ENCODE results near the gene TSHZ2.
"Not testable (repeated sequence)": the region's sequence is repeated elsewhere in the genome, so short reads cannot be mapped to it uniquely, and the experiment has no call there.

Gene TSHZ2

GRCh38 chr20:53070706-53071392, 98.7 kb downstream of the TSHZ2 start:
- DNase-seq, result no peak

DNA sequence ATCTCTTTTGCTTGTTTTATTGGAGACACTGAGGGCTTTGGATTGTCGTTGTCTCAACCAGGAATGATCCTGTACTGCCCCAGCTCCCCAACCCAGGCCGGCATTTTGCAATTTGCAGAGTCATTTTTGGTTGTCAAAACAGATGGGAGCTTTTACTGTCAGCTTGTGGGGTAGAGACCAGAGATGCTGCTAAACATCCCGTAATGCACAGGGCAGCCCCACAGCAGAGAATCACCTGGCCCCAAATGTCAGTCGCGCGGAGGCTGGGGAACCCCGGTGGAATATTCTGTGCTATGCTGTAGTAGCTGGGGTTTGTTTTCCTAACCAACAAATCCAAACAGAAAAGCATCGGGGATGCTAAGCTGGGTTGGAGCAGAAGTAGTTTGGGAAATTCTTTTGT, 99.7 kb downstream of the TSHZ2 start:
- no peak for DNase-seq

DNA sequence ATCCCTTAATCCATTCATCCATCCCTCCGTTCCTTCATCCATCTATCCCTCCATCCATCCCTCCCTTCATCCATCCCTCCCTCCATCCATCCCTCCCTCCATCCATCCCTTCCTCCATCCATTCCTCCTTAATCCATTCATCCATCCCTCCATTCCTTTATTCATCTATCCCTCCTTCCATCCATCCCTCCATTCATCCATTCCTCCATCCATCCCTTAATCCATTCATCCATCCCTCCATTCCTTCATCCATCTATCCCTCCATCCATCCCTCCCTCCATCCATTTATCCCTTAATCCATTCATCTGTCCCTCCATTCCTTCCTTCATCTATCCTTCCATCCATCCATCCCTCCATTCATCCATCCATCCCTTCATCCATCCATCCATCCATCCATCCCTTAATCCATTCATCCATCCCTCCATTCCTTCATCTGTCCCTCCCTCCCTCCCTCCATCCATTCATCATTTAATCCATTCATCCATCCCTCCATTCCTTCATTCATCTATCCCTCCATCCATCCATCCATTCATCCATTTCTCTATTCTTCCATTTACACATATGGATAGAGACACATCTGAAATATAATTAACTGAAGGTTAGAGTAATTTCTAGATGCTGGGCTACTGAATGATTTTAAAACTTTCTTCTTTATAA, 100.9 kb downstream of the TSHZ2 start:
- no peak for DNase-seq

GRCh38 chr20:53073636-53074415, 101.7 kb downstream of the TSHZ2 start:
- no peak for DNase-seq

- DNase-seq, result no peak
Observed at GRCh38 chr20:53074811-53075314, 102.7 kb downstream of the TSHZ2 start.

- DNase-seq, result no peak
Observed at GRCh38 chr20:53076668-53077067, 104.5 kb downstream of the TSHZ2 start.

- no peak for DNase-seq
Observed at GRCh38 chr20:53077373-53078205, 105.4 kb downstream of the TSHZ2 start.

- DNase-seq, result no peak
Observed at GRCh38 chr20:53078761-53079160, 106.6 kb downstream of the TSHZ2 start.

DNA sequence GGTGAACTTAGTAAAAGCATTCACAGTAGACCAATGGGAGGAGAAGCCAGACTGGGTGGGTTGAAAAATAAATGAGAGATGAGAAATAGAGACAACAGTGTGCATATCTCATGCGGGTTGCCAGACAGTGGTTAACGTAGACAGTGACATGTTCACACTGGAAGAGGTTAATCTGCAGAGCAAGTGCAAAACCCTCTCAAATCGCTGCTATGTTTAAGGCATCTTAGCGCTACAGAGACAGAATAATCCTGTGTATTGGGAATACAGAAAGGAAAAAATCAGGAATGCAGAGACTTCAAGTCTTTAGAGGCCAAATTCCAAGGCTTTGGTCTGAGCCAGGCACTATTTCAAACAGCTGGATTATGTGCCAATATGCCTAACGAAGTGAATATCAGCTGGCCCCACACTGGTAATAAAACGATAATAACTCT, 107.1 kb downstream of the TSHZ2 start:
- no peak for DNase-seq

GRCh38 chr20:53079828-53080686, 107.9 kb downstream of the TSHZ2 start:
- DNase-seq, result no peak

DNA sequence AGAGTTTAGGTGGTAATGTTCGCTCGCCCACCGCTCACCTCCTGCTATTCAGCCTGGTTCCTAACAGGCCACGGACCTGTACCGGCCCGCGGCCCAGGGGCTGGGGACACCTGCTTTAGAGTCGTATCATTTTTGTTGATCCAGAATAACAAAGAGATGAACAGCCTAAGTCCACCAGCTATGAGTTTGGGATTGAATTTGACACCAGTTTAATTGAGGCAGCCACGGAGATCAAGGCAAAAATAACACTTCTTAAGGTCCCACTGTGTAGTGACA, 108.5 kb downstream of the TSHZ2 start:
- DNase-seq, result no peak

DNA sequence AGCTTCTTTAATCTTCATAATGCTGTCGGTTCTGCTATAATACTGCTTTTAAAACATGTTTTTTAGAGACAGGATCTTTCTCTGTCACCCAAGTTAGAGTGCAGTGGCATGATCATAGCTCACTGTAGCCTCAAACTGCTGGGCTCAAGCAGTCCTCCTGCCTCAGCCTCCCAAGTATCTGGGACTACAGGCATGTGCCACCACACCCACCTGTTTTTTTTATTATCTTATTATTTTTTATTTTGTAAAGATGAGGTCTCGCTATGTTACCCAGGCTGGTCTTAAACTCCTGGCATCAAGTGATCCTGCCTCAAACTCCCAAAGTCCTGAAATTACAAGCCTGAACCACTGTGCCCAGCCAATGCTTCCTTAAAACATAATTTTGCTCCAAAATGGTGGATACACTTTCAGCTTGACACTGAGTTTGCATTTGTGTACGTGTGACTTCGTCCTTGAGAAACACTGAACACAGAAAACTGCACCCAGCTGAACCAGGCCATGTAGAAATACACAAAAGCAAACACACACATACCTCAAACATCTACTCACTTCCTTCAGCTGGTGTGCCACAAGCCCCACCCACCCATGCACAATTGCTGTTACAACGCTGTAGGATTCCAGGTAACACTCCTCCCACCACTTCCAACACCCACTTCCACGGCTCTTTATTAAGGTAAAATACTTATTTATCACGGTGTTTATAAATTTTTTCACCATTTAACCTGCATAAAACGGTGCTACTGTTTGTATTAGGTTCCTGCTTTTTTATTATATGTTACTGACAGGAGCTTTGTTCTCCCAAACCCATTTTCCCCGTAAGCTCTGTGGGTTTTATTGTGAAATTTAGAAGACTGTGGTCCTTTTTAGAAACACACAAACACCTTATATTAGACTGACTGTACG, 109.1 kb downstream of the TSHZ2 start:
- peak in 1 of 2 experiments; percentile 41 for DNase-seq

- DNase-seq, result no peak
Observed at GRCh38 chr20:53081916-53082863, 110.0 kb downstream of the TSHZ2 start.

GRCh38 chr20:53083411-53083810, 111.3 kb downstream of the TSHZ2 start:
- DNase-seq, result no peak

DNA sequence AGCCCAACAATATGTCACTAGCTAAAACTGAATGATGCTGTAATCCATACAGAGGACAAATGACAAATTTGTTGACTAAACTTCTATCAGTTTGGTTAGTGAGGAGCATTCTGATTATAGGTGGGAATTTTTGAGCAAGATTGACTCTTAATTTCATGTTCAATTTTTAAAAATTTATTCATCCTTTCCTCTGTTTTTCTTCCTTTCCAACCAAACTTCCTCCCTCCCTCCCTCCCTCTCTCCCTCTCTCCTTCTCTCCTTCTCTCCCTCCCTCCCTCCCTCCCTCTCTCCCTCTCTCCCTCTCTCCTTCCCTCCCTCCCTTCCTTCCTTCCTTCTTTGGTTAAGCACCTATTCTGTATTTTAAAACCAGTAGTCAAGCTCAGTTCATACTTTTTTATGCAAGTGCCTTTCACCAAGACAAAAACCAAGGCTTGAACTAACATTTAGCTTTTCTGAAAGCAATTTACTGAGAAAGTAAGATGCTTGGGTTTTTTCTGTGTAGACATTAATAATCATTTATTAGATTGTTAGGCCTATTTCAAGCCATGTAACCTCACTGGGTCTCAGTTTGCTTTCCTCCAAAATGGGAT, 112.3 kb downstream of the TSHZ2 start:
- DNase-seq, result no peak

- DNase-seq, result no peak
Observed at GRCh38 chr20:53085720-53086119, 113.6 kb downstream of the TSHZ2 start.

DNA sequence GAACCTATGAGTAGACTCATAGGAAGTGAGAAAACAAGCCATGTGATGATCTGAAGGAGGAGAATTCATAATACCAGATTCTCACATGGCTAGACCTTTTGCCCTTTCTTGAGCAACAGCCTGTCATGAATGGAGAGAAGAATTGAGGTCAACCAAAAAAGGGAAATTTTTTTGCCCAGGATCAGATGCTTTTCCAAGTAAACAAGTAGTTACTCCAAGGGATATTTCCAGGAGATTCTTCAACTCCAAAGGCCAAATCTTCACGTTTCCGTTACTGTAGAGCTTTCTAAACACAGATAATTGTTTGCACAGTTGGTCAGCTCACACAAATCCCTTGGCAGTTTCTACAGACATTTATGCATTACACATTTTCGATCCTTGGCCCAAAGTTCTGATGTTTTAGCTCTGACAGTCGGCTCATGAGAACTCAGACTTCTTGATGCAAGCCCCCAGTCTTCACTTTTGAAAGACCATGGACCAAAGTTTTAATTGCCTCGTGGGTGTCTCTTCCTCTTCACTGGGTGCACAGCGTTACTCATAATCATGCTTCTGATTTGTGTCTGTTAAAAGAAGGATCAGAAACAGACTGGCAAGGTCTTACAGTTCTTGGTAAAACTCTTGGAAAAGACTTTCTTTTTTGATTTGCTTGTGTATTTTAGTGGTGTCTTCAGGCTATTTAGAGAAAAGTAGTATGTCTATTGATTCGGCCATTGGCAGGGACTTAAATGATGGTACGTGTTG, 115.0 kb downstream of the TSHZ2 start:
- no peak for DNase-seq

GRCh38 chr20:53088786-53089185, 116.6 kb downstream of the TSHZ2 start:
- no peak for DNase-seq

- DNase-seq, result not testable (repeated sequence)
Observed at GRCh38 chr20:53089851-53090250, 117.7 kb downstream of the TSHZ2 start.

All from SW 1271 (cell line).